IMR-90 (cell line): ENCODE results near the gene DENND2D.
"Not testable (repeated sequence)": the region's sequence is repeated elsewhere in the genome, so short reads cannot be mapped to it uniquely, and the experiment has no call there.

Source experiments
- CEBPB ChIP-seq: IDR thresholded peaks from 2 replicates; pipeline ENCODE4 v1.6.1; 2012; ENCODE audit warnings: low read depth, low read length, improper control_type of control experiment
- CHD1 ChIP-seq: IDR thresholded peaks from 2 replicates; pipeline ENCODE4 v1.6.1; 2012; ENCODE audit warnings: low read depth, low read length, improper control_type of control experiment
- CTCF ChIP-seq: conservative IDR thresholded peaks from 2 replicates; pipeline ENCODE4 v1.5.1; 2012; ENCODE audit warnings: mild to moderate bottlenecking, low read depth, low read length, improper control_type of control experiment
- MAFK ChIP-seq: IDR thresholded peaks from 2 replicates; pipeline ENCODE4 v1.6.1; 2012; ENCODE audit warnings: low read depth, low read length, improper control_type of control experiment
- MAZ ChIP-seq: IDR thresholded peaks from 2 replicates; pipeline ENCODE4 v1.6.1; 2012; ENCODE audit warnings: low read depth, mild to moderate bottlenecking, low read length, improper control_type of control experiment, moderate library complexity, borderline replicate concordance
- MXI1 ChIP-seq: IDR thresholded peaks from 2 replicates; pipeline ENCODE4 v1.6.1; 2012; ENCODE audit warnings: low read depth, mild to moderate bottlenecking, low read length, moderate library complexity, borderline replicate concordance
- POLR2A ChIP-seq: IDR thresholded peaks from 2 replicates; pipeline ENCODE4 v1.6.1; 2012; ENCODE audit warnings: mild to moderate bottlenecking, low read depth, low read length
- RCOR1 ChIP-seq: IDR thresholded peaks from 2 replicates; pipeline ENCODE4 v1.6.1; 2012; ENCODE audit warnings: mild to moderate bottlenecking, low read length, improper control_type of control experiment; ENCODE audit not compliant: insufficient replicate concordance
- SMC3 ChIP-seq: fragments of 150-350 bp; IDR thresholded peaks from 2 replicates; pipeline ENCODE4 v1.6.1; 2016; ENCODE audit warnings: low read depth, mild to moderate bottlenecking, antibody characterized with exemption, low read length, moderate library complexity

DNA sequence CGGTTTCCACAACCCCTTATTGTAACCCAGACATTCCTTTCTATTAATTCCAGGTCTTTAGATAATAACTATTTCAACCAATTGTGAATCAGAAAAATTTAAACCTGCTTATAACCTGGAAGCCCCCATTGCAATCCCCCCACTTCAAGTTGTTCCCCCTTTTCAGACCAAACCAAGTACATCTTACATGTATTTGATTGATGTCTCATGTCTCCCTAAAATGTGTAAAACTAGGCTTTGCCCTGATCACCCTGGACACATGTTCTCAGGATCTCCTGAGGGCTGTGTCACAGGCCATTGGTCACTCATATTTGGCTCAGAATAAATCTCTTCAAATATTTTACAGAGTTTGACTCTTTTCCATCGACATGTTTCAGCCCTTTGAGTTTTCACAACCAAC lies 14.8 kb upstream of the DENND2D start:
- not testable (repeated sequence) for TF ChIP-seq POLR2A, CTCF, RCOR1, CHD1, MAFK, MXI1, CEBPB, SMC3, MAZ
